HCT116 (cell line): ENCODE data around the gene MARVELD3.

Source experiments
- POLR2A ChIP-seq: IDR thresholded peaks from 2 replicates; pipeline ENCODE4 v1.7.0; 2011; ENCODE audit warnings: borderline replicate concordance; ENCODE audit not compliant: insufficient read depth, insufficient read length; ENCODE audit errors: extremely low read depth
- POLR2AphosphoS5 ChIP-seq: IDR thresholded peaks from 2 replicates; pipeline ENCODE4 v1.6.1; 2011; ENCODE audit warnings: mild to moderate bottlenecking, low read depth, low read length, moderate library complexity
- SIN3A ChIP-seq: IDR thresholded peaks from 2 replicates; pipeline ENCODE4 v1.6.1; 2012; ENCODE audit warnings: low read depth
- YY1 ChIP-seq: IDR thresholded peaks from 2 replicates; pipeline ENCODE4 v1.6.1; 2011; ENCODE audit warnings: low read length, low read depth, moderate library complexity, mild to moderate bottlenecking; ENCODE audit not compliant: insufficient replicate concordance; ENCODE audit errors: extremely low read depth
- TF ChIP-seq, protein P1 (sequence below), 3 experiments: fragments of 200-600 bp in 1 of 3; sonication (generic) in 1 of 3; IDR thresholded peaks in 2 of 3; conservative IDR thresholded peaks in 1 of 3; 2 replicates each; pipeline ENCODE4 v1.5.1; 2012 to 2017; ENCODE audit warnings: low read depth in 2 of 3, low read length in 2 of 3, antibody characterized with exemption in 1 of 3, borderline replicate concordance in 1 of 3, control low read depth in 1 of 3, mild to moderate bottlenecking in 1 of 3, mixed read lengths in 1 of 3, mixed run types in 1 of 3, moderate library complexity in 1 of 3; ENCODE audit not compliant: insufficient read depth in 1 of 3

DNA sequence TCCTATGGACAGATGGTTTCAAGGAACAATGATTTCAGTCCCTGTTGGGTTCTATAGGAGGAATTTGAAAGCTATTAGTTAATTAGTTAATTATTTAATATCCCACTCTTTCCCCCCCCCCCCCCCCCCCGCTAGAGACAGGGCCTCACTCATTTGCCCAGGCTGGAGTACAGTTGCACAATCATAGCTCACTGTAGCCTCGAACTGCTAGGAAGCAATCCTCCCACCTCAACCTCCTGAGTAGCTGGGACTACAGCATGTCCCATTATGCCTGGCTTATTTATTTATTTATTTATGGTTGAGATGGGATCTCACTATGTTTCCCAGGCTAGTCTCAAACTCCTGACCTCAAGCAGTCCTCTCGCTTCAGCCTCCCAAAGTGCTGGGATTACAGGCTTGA is 34.1 kb upstream of the MARVELD3 start:
- TF ChIP-seq, protein P1, sequence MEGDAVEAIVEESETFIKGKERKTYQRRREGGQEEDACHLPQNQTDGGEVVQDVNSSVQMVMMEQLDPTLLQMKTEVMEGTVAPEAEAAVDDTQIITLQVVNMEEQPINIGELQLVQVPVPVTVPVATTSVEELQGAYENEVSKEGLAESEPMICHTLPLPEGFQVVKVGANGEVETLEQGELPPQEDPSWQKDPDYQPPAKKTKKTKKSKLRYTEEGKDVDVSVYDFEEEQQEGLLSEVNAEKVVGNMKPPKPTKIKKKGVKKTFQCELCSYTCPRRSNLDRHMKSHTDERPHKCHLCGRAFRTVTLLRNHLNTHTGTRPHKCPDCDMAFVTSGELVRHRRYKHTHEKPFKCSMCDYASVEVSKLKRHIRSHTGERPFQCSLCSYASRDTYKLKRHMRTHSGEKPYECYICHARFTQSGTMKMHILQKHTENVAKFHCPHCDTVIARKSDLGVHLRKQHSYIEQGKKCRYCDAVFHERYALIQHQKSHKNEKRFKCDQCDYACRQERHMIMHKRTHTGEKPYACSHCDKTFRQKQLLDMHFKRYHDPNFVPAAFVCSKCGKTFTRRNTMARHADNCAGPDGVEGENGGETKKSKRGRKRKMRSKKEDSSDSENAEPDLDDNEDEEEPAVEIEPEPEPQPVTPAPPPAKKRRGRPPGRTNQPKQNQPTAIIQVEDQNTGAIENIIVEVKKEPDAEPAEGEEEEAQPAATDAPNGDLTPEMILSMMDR (IDR thresholded peaks at IDR 0.05 in 2 of 3, conservative IDR thresholded peaks at IDR 0.05 in 1 of 3; ENCODE audit: borderline replicate concordance in 1 of 3, insufficient read depth in 1 of 3, low read depth in 2 of 3, low read length in 2 of 3), result no peak
- TF ChIP-seq POLR2A (no peak), POLR2AphosphoS5 (no peak), SIN3A (no peak), YY1 (no peak)
